ENCODE measurements around the gene SPATA31D1. TPM values are rescaled to one million over a fixed set of nuclear protein-coding genes. Genes with fewer than 3 reads are reported as not detected.

SPATA31D1 gene
- total RNA-seq, 2 donors from 2014 or later: not detected

DNA sequence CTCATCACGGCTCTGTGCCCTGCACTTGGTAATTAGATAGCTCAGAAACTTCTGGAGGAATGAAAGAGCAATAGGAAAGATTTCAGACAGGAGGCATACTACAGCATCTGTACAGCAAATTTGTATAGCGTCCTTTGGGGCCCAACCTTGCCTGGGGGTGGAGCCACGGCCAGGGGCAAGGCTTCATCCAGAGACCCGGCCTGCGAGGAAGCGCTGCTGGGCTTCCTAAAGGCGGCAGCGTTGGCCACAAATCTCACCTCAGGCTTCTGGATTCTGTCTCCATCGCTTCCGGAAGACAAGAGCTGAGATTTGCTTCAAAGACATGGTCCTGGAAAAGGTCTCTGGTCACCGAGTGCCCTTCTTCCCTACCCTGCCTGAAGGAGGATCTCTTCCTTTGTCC is 12.2 kb upstream of the SPATA31D1 start:
- no peak overlapping the region for H3K4me3 ChIP-seq (ENCODE audit: low read length)
- no peak overlapping the region for H3K4me3 Mint-ChIP-seq
- H3K27ac Mint-ChIP-seq: no peak overlapping the region
- no peaks in the 10 kb centered on the region for H3K27me3 ChIP-seq (ENCODE audit: control insufficient read depth, insufficient read depth, low read length, poor library complexity, severe bottlenecking)
- H3K4me1 Mint-ChIP-seq: no peaks in the 10 kb centered on the region
- 90 to 93% methylated on average over 9 to 11 of the region's 11 CpGs for WGBS, 2 experiments (ENCODE audit: insufficient coverage in 1 of 2, insufficient read length in 1 of 2)
- TF ChIP-seq, protein P1, sequence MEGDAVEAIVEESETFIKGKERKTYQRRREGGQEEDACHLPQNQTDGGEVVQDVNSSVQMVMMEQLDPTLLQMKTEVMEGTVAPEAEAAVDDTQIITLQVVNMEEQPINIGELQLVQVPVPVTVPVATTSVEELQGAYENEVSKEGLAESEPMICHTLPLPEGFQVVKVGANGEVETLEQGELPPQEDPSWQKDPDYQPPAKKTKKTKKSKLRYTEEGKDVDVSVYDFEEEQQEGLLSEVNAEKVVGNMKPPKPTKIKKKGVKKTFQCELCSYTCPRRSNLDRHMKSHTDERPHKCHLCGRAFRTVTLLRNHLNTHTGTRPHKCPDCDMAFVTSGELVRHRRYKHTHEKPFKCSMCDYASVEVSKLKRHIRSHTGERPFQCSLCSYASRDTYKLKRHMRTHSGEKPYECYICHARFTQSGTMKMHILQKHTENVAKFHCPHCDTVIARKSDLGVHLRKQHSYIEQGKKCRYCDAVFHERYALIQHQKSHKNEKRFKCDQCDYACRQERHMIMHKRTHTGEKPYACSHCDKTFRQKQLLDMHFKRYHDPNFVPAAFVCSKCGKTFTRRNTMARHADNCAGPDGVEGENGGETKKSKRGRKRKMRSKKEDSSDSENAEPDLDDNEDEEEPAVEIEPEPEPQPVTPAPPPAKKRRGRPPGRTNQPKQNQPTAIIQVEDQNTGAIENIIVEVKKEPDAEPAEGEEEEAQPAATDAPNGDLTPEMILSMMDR (conservative IDR thresholded peaks at IDR 0.05): peak; percentile 16
- no peak overlapping the region for H3K27ac ChIP-seq (ENCODE audit: low read depth, low read length)
- no peaks in the 10 kb centered on the region for H3K4me1 ChIP-seq (ENCODE audit: control insufficient read depth, insufficient read depth, low read length)
- peak; percentile 61 for DNase-seq
- H3K27me3 Mint-ChIP-seq (ENCODE audit: insufficient read depth): peaks cover 17% of the 10 kb centered on the region
- no peaks in the 10 kb centered on the region for H3K36me3 Mint-ChIP-seq (ENCODE audit: low read depth)
- no peaks in the 10 kb centered on the region for H3K36me3 ChIP-seq (ENCODE audit: control insufficient read depth, insufficient read depth, low read length)
- H3K9me3 Mint-ChIP-seq: peaks cover 4% of the 10 kb centered on the region
- no peaks in the 10 kb centered on the region for H3K9me3 ChIP-seq (ENCODE audit: control insufficient read depth, low read length)
- no peak overlapping the region for H3K9ac ChIP-seq (ENCODE audit: extremely low read depth, low read length, poor library complexity, severe bottlenecking)

GRCh38 chr9:81979196-81979595 is 9.4 kb upstream of the SPATA31D1 start:
- WGBS, 2 experiments (ENCODE audit: insufficient coverage in 1 of 2, insufficient read length in 1 of 2): 87 to 100% methylated on average over 1 to 2 of the region's 2 CpGs
- Mint-ChIP-seq H3K27ac (no peak overlapping the region), H3K4me1 (no peaks in the 10 kb centered on the region), H3K9me3 (no peaks in the 10 kb centered on the region), H3K4me3 (no peak overlapping the region), H3K36me3 (ENCODE audit: low read depth) (no peaks in the 10 kb centered on the region), H3K27me3 (ENCODE audit: insufficient read depth) (peaks cover 23% of the 10 kb centered on the region)
- Histone ChIP-seq H3K9ac (ENCODE audit: extremely low read depth, low read length, poor library complexity, severe bottlenecking) (no peak overlapping the region), H3K36me3 (ENCODE audit: control insufficient read depth, insufficient read depth, low read length) (no peaks in the 10 kb centered on the region), H3K27me3 (ENCODE audit: control insufficient read depth, insufficient read depth, low read length, poor library complexity, severe bottlenecking) (no peaks in the 10 kb centered on the region), H3K27ac (ENCODE audit: low read depth, low read length) (no peak overlapping the region), H3K9me3 (ENCODE audit: control insufficient read depth, low read length) (no peaks in the 10 kb centered on the region), H3K4me1 (ENCODE audit: control insufficient read depth, insufficient read depth, low read length) (no peaks in the 10 kb centered on the region), H3K4me3 (ENCODE audit: low read length) (no peak overlapping the region)
- DNase-seq: no peak
- TF ChIP-seq, protein P1 (conservative IDR thresholded peaks at IDR 0.05): no peak

GRCh38 chr9:81980568-81980967 is 8.0 kb upstream of the SPATA31D1 start:
- DNase-seq: no peak
- Histone ChIP-seq H3K27ac (ENCODE audit: low read depth, low read length) (no peak overlapping the region), H3K4me3 (ENCODE audit: low read length) (no peak overlapping the region), H3K9me3 (ENCODE audit: control insufficient read depth, low read length) (no peaks in the 10 kb centered on the region), H3K36me3 (ENCODE audit: control insufficient read depth, insufficient read depth, low read length) (no peaks in the 10 kb centered on the region), H3K4me1 (ENCODE audit: control insufficient read depth, insufficient read depth, low read length) (no peaks in the 10 kb centered on the region), H3K27me3 (ENCODE audit: control insufficient read depth, insufficient read depth, low read length, poor library complexity, severe bottlenecking) (no peaks in the 10 kb centered on the region), H3K9ac (ENCODE audit: extremely low read depth, low read length, poor library complexity, severe bottlenecking) (no peak overlapping the region)
- TF ChIP-seq, protein P1 (conservative IDR thresholded peaks at IDR 0.05): no peak
- H3K9me3 Mint-ChIP-seq: no peaks in the 10 kb centered on the region
- H3K4me3 Mint-ChIP-seq: no peak overlapping the region
- no peak overlapping the region for H3K27ac Mint-ChIP-seq
- no peaks in the 10 kb centered on the region for H3K4me1 Mint-ChIP-seq
- no peaks in the 10 kb centered on the region for H3K36me3 Mint-ChIP-seq (ENCODE audit: low read depth)
- H3K27me3 Mint-ChIP-seq (ENCODE audit: insufficient read depth): peaks cover 27% of the 10 kb centered on the region
